AG04450 (cell line): ENCODE data around the gene HOXA5. TPM values are rescaled to one million over a fixed set of nuclear protein-coding genes. Genes with fewer than 3 reads are reported as not detected.

Source experiments
- CTCF ChIA-PET: fragments of 300-600, 350-600 bp; formaldehyde crosslinking; extraction: SDS; loops from one replicate; lab custom pipeline; 2022; ENCODE audit warnings: antibody characterized with exemption, inconsistent platforms; lab: Charles Lee
- POLR2A ChIA-PET: fragments of 350-600 bp; formaldehyde crosslinking; extraction: SDS; loops from one replicate; lab custom pipeline; 2021; ENCODE audit warnings: antibody characterized with exemption, inconsistent platforms; lab: Yijun Ruan, JAX
- DNase-seq: peaks from one replicate; pipeline ENCODE4 v3.0.0-alpha.2; 2011; ENCODE audit warnings: low read depth, low spot score
- H3K27ac ChIP-seq: one replicate; pipeline ENCODE4 v1.5.1; 2012; ENCODE audit warnings: low read depth, low read length, control low read depth
- H3K27me3 ChIP-seq: one replicate; pipeline ENCODE4 v1.6.0; 2012; ENCODE audit warnings: low read length; ENCODE audit not compliant: control insufficient read depth, insufficient read depth
- H3K4me3 ChIP-seq: 2 replicates; pipeline ENCODE4 v1.5.1; 2011; ENCODE audit warnings: mild to moderate bottlenecking, low read depth, low read length, control low read depth
- H3K9me3 ChIP-seq: 2 replicates; pipeline ENCODE4 v1.5.1; 2012; ENCODE audit warnings: low read length; ENCODE audit not compliant: control insufficient read depth, insufficient read depth
- polyA plus RNA-seq: library from polyadenylated mRNA; depleted of rRNA; stranded (reverse); fragments of >200 nt; gene quantifications from 2 replicates; pipeline ENCODE4 v1.2.3, GENCODE V29; 2011
- TF ChIP-seq, protein P1 (sequence below): IDR thresholded peaks from 2 replicates; pipeline ENCODE4 v1.5.1; 2011; ENCODE audit warnings: low read depth, low read length, control low read depth, inconsistent platforms

HOXA5 gene
- polyA plus RNA-seq, 1 experiment, result 51.0 TPM

DNA sequence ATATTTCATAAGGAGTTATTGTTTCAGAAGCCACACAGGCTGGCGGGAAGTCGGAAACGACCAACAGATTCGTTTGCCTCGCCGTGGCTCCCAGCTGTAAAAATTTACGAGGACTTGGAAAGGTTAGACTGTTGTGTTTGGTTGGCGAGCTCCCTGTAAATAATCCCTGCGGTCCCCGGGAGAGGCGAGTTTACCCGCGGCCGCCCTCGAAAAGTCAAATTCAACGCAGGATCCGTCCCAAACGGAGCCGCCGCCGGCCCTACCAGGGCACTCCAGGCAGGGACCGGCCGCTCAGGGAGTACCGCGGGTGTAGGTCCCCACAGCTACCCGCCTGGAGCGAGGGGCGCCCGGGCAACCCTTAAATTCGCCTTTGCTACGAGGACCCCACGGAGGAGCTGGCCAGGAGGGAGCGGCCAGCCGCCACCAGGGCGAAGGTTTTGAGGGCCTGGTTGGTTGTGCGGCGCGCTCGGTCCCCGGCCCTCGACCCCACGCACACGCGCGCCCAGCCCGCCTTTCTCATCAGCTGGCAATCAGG, 22.6 kb upstream of the HOXA5 start:
- POLR2A ChIA-PET, result no interaction called here
- Histone ChIP-seq H3K9me3 (peaks cover 24% of the 10 kb centered on the region; the same call in 1 of the 2 replicates), H3K27ac (no peak overlapping the region), H3K27me3 (peaks cover 72% of the 10 kb centered on the region), H3K4me3 (peak overlapping the region; percentile 58; the same call in 1 of the 2 replicates)
- no peak for DNase-seq
- CTCF ChIA-PET, result interaction anchor here (0.6 to 2.0 kb wide), 3 partner anchors 14 to 1273 kb away, joined by 3 to 16 read pairs (median 5); no protein-coding TSS in a partner anchor
- TF ChIP-seq, protein P1, sequence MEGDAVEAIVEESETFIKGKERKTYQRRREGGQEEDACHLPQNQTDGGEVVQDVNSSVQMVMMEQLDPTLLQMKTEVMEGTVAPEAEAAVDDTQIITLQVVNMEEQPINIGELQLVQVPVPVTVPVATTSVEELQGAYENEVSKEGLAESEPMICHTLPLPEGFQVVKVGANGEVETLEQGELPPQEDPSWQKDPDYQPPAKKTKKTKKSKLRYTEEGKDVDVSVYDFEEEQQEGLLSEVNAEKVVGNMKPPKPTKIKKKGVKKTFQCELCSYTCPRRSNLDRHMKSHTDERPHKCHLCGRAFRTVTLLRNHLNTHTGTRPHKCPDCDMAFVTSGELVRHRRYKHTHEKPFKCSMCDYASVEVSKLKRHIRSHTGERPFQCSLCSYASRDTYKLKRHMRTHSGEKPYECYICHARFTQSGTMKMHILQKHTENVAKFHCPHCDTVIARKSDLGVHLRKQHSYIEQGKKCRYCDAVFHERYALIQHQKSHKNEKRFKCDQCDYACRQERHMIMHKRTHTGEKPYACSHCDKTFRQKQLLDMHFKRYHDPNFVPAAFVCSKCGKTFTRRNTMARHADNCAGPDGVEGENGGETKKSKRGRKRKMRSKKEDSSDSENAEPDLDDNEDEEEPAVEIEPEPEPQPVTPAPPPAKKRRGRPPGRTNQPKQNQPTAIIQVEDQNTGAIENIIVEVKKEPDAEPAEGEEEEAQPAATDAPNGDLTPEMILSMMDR, result no peak

DNA sequence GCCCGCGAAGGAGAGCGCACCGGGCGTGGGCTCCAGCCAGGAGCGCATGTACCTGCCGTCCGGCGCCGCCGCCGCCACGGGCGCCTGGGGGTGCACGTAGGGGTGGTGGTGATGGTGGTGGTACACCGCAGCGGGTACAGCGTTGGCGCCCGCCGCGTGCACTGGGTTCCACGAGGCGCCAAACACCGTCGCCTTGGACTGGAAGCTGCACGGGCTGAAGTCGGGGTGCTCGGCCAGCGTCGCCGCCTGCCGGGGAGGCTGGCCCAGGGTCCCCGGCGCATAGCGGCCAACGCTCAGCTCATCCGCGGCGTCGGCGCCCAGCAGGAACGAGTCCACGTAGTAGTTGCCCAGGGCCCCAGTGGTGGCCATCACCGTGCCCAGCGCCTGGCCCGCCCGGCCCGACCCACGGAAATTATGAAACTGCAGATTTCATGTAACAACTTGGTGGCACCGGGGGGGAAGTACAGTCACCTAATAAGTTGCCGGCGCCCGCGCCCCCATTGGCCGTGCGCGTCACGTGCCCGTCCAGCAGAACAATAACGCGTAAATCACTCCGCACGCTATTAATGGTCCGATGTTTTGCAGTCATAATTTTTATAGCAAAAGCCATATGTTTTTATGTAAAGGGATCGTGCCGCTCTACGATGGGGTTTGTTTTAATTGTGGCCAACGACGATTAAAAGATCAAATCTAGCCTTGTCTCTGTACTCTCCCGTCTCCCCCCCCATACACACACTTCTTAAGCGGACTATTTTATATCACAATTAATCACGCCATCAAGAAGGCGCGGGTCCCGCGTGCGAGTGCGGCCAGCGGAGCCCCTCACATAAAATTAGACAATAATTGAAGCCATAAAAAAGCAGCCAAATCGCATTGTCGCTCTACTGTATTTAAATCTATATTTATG, 21.9 kb upstream of the HOXA5 start, which contains the start of gene HOXA9:
HOXA9 (minus strand) TSS at position 449 of the 907 bp plus-strand sequence; CDS start at position 369, 80 bp downstream.
- DNase-seq, result no peak
- TF ChIP-seq, protein P1, result no peak
- ChIA-PET CTCF (interaction anchor here (0.6 to 2.0 kb wide), 3 partner anchors 14 to 1272 kb away, joined by 3 to 16 read pairs (median 5); no protein-coding TSS in a partner anchor), POLR2A (no interaction called here)
- peaks cover 66% of the 10 kb centered on the region for H3K27me3 ChIP-seq
- H3K9me3 ChIP-seq, result peaks cover 24% of the 10 kb centered on the region; the same call in 1 of the 2 replicates
- no peak within 1 kb of the TSS for H3K27ac ChIP-seq
- H3K4me3 ChIP-seq, result peak within 1 kb of the TSS; percentile 58

DNA sequence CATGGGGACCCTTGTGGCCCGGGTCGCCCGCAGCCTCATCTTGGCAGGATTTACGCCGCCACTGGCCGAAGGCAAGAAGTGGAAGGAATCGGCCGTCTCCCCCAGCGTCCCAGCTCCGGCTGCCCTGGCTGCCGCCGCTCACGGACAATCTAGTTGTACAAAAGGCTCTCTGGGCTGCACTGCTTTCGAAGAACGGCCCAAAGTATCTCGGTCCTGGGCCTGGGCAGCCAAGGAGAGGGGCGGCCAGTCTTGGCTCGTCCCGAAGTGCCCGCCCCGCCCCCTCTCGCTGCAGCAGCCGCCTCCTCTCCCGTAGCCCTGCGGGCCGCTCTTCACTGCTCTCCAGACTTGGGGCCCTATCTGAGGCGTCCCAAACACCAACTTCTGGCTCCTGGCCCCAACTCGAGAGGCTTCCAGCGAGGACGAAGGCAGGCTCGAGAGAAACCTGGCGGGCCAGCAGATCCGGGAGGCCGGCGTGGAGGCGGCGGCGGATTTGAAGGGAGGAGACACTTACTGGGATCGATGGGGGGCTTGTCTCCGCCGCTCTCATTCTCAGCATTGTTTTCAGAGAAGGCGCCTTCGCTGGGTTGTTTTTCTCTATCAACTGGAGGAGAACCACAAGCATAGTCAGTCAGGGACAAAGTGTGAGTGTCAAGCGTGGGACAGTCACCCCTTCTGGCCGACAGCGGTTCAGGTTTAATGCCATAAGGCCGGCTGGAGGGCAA, 21.0 kb upstream of the HOXA5 start:
- ChIA-PET CTCF (no interaction called here), POLR2A (no interaction called here)
- Histone ChIP-seq H3K27ac (no peak overlapping the region), H3K27me3 (peaks cover 62% of the 10 kb centered on the region), H3K4me3 (peak overlapping the region; percentile 58), H3K9me3 (peaks cover 28% of the 10 kb centered on the region; the same call in 1 of the 2 replicates)
- TF ChIP-seq, protein P1, result peak; percentile 18; the same call in 1 of the 2 replicates
- DNase-seq, result no peak

DNA sequence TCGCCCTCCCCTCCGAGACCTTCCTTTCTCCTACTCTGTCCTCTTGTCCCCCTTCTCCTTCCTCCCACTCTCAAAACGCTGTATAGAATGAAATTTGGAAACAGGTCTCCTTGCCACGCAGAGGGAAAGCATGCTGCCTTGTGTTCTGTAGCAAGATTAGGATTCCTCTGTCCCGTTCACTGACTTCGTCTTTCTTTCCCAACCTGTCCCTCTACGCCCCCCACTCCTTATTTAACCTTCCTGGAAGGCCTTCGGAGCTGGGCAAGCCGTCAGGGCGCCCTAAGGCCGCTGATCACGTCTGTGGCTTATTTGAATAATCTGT, 20.5 kb upstream of the HOXA5 start:
- DNase-seq, result no peak
- peaks cover 26% of the 10 kb centered on the region; the same call in 1 of the 2 replicates for H3K9me3 ChIP-seq
- H3K4me3 ChIP-seq, result peak overlapping the region; percentile 58
- no peak overlapping the region for H3K27ac ChIP-seq
- ChIA-PET POLR2A (no interaction called here), CTCF (interaction anchor here (3.7 to 3.8 kb wide), 2 partner anchors 483 to 793 kb away, joined by 30 to 171 read pairs; no protein-coding TSS in a partner anchor)
- H3K27me3 ChIP-seq, result peaks cover 57% of the 10 kb centered on the region
- TF ChIP-seq, protein P1, result no peak
